Endometrium (tissue), 2 donors: ENCODE results near the gene NUCB2.
"Not testable (repeated sequence)": the region's sequence is repeated elsewhere in the genome, so short reads cannot be mapped to it uniquely, and the experiment has no call there.

Experiments
- FAIRE-seq: peaks from 2 replicates; lab custom pipeline; 2012; peaks lifted over from hg19 to GRCh38; lab: Jason Lieb, UNC
- donor health status: control.
- donor health status: control.

Gene NUCB2

GRCh38 chr11:17276236-17277023, at the start of gene NUCB2:
Gene NUCB2, plus strand, starts transcription at chr11:17276739. Its CDS starts 18,585 bp downstream, at chr11:17295324.
- peak; percentile 88 for FAIRE-seq

GRCh38 chr11:17228186-17228925, 48.2 kb upstream of the NUCB2 start:
- FAIRE-seq, result not testable (repeated sequence)

GRCh38 chr11:17229481-17230152, 46.9 kb upstream of the NUCB2 start:
- FAIRE-seq, result no peak

- FAIRE-seq, result no peak
Measured at GRCh38 chr11:17230867-17231851, 45.4 kb upstream of the NUCB2 start.

- FAIRE-seq, result no peak
Measured at GRCh38 chr11:17233101-17233500, 43.4 kb upstream of the NUCB2 start.

- no peak for FAIRE-seq
Measured at GRCh38 chr11:17238377-17238776, 38.2 kb upstream of the NUCB2 start.

- FAIRE-seq, result not testable (repeated sequence)
Measured at GRCh38 chr11:17239927-17240326, 36.6 kb upstream of the NUCB2 start.

- FAIRE-seq, result no peak
Measured at GRCh38 chr11:17240780-17241179, 35.8 kb upstream of the NUCB2 start.

GRCh38 chr11:17242954-17243353, 33.6 kb upstream of the NUCB2 start:
- FAIRE-seq, result not testable (repeated sequence)

- no peak for FAIRE-seq
Measured at GRCh38 chr11:17244046-17244445, 32.5 kb upstream of the NUCB2 start.

GRCh38 chr11:17250561-17251350, 25.8 kb upstream of the NUCB2 start:
- FAIRE-seq, result no peak

GRCh38 chr11:17252704-17253103, 23.8 kb upstream of the NUCB2 start:
- FAIRE-seq, result no peak

- no peak for FAIRE-seq
Measured at GRCh38 chr11:17256512-17256911, 20.0 kb upstream of the NUCB2 start.

GRCh38 chr11:17257196-17257595, 19.3 kb upstream of the NUCB2 start:
- FAIRE-seq, result no peak

GRCh38 chr11:17258670-17259069, 17.9 kb upstream of the NUCB2 start:
- no peak for FAIRE-seq

GRCh38 chr11:17259519-17259918, 17.0 kb upstream of the NUCB2 start:
- no peak for FAIRE-seq

GRCh38 chr11:17260020-17260419, 16.5 kb upstream of the NUCB2 start:
- no peak for FAIRE-seq

GRCh38 chr11:17263769-17264168, 12.8 kb upstream of the NUCB2 start:
- FAIRE-seq, result no peak

GRCh38 chr11:17266781-17267180, 9.8 kb upstream of the NUCB2 start:
- no peak for FAIRE-seq

- FAIRE-seq, result no peak
Measured at GRCh38 chr11:17267576-17267975, 9.0 kb upstream of the NUCB2 start.

- FAIRE-seq, result not testable (repeated sequence)
Measured at GRCh38 chr11:17268500-17268899, 8.0 kb upstream of the NUCB2 start.
